HepG2 (cell line): ENCODE results near the gene B3GALT6. TPM values are rescaled to one million over a fixed set of nuclear protein-coding genes. Genes with fewer than 3 reads are reported as not detected.

Experiments
- BCL6 ChIP-seq: IDR thresholded peaks from 2 replicates; pipeline ENCODE4 v1.6.1; 2016; ENCODE audit warnings: missing genetic modification reagents, missing compliant biosample characterization
- BRCA1 ChIP-seq: sonication (generic); formaldehyde crosslinking; IDR thresholded peaks from 2 replicates; pipeline ENCODE4 v1.4.0; 2020; ENCODE audit warnings: missing genetic modification reagents
- CBFB ChIP-seq: sonication (generic); formaldehyde crosslinking; IDR thresholded peaks from 2 replicates; pipeline ENCODE4 v1.4.0; 2020; ENCODE audit warnings: missing genetic modification reagents
- CBX5 ChIP-seq: sonication (generic); formaldehyde crosslinking; IDR thresholded peaks from 2 replicates; pipeline ENCODE4 v1.4.0; 2020; ENCODE audit warnings: missing genetic modification reagents, borderline replicate concordance
- CREB1 ChIP-seq, 2 experiments: fragments of 450-650 bp in 1 of 2; IDR thresholded peaks; 2 replicates each; pipeline ENCODE4 v1.6.1; 2016 to 2017; ENCODE audit warnings: control low read depth in 1 of 2, mild to moderate bottlenecking in 1 of 2, missing compliant biosample characterization in 1 of 2, missing genetic modification characterization in 1 of 2
- ELF1 ChIP-seq: sonication (generic); formaldehyde crosslinking; IDR thresholded peaks from 2 replicates; pipeline ENCODE4 v1.4.0; 2020; ENCODE audit warnings: missing genetic modification reagents
- FOXJ3 ChIP-seq: sonication (generic); formaldehyde crosslinking; IDR thresholded peaks from 2 replicates; pipeline ENCODE4 v1.4.0; 2020; ENCODE audit warnings: missing genetic modification reagents, mild to moderate bottlenecking, borderline replicate concordance
- HDAC1 ChIP-seq: sonication (generic); formaldehyde crosslinking; IDR thresholded peaks from 2 replicates; pipeline ENCODE4 v1.5.1; 2020; ENCODE audit warnings: mild to moderate bottlenecking, missing genetic modification reagents
- HMG20A ChIP-seq: IDR thresholded peaks from 2 replicates; pipeline ENCODE4 v1.6.1; 2016; ENCODE audit warnings: borderline replicate concordance
- MEIS2 ChIP-seq: sonication (generic); formaldehyde crosslinking; IDR thresholded peaks from 2 replicates; pipeline ENCODE4 v1.9.0; 2021; ENCODE audit warnings: mild to moderate bottlenecking, missing genetic modification reagents
- MXI1 ChIP-seq: IDR thresholded peaks from 3 replicates; pipeline ENCODE4 v1.6.1; 2012; ENCODE audit warnings: low read depth, low read length, inconsistent platforms, borderline replicate concordance
- NR1H2 ChIP-seq: sonication (generic); formaldehyde crosslinking; IDR thresholded peaks from 2 replicates; pipeline ENCODE4 v1.8.1; 2022; ENCODE audit warnings: low read depth, missing genetic modification reagents, borderline replicate concordance
- RBAK ChIP-seq: sonication (generic); formaldehyde crosslinking; IDR thresholded peaks from 2 replicates; pipeline ENCODE4 v1.5.1; 2020; ENCODE audit warnings: mild to moderate bottlenecking, missing genetic modification reagents
- SKI ChIP-seq: fragments of 450-650 bp; IDR thresholded peaks from one replicate; pipeline ENCODE4 v1.6.1; 2018; ENCODE audit warnings: mild to moderate bottlenecking; ENCODE audit not compliant: partially characterized antibody
- SP140L ChIP-seq: sonication (generic); formaldehyde crosslinking; IDR thresholded peaks from 2 replicates; pipeline ENCODE4 v1.4.0; 2020; ENCODE audit warnings: missing genetic modification reagents, borderline replicate concordance
- XRCC5 ChIP-seq: fragments of 200-400 bp; formaldehyde crosslinking; optimal IDR thresholded peaks from 2 replicates; pipeline ENCODE3; 2017; ENCODE audit warnings: mild to moderate bottlenecking, low read length
- ZBTB42 ChIP-seq: sonication (generic); formaldehyde crosslinking; IDR thresholded peaks from 2 replicates; pipeline ENCODE4 v1.5.0; 2020; ENCODE audit warnings: mild to moderate bottlenecking, missing genetic modification reagents
- ZNF224 ChIP-seq: sonication (generic); formaldehyde crosslinking; IDR thresholded peaks from 2 replicates; pipeline ENCODE4 v1.5.0; 2020; ENCODE audit warnings: mild to moderate bottlenecking, missing genetic modification reagents
- ZNF335 ChIP-seq: sonication (generic); formaldehyde crosslinking; IDR thresholded peaks from 2 replicates; pipeline ENCODE4 v1.4.0; 2020; ENCODE audit warnings: missing genetic modification reagents
- ZNF501 ChIP-seq: sonication (generic); formaldehyde crosslinking; IDR thresholded peaks from 2 replicates; pipeline ENCODE4 v1.5.1; 2020; ENCODE audit warnings: mild to moderate bottlenecking, moderate library complexity, missing genetic modification reagents
- ZNF577 ChIP-seq: sonication (generic); formaldehyde crosslinking; IDR thresholded peaks from 2 replicates; pipeline ENCODE4 v1.4.0; 2020; ENCODE audit warnings: mild to moderate bottlenecking, low read depth, missing genetic modification reagents, borderline replicate concordance
- ZNF619 ChIP-seq: sonication (generic); formaldehyde crosslinking; IDR thresholded peaks from 2 replicates; pipeline ENCODE4 v1.4.0; 2020; ENCODE audit warnings: mild to moderate bottlenecking, missing genetic modification reagents
- ZNF788 ChIP-seq: sonication (generic); formaldehyde crosslinking; IDR thresholded peaks from 2 replicates; pipeline ENCODE4 v1.5.0; 2020; ENCODE audit warnings: mild to moderate bottlenecking, missing genetic modification reagents, borderline replicate concordance
- polyA plus RNA-seq, 8 experiments: library from polyadenylated mRNA; depleted of rRNA in 3 of 8; stranded (reverse) in 7 of 8; unstranded in 1 of 8; fragments of >200 nt; fragmentation: Illumina TruSeq in 4 of 8; extraction: Trizol in 4 of 8; gene quantifications; 2 replicates each; pipeline versions ENCODE4 v1.2.1 to v1.2.3, GENCODE V29; 2011 to 2016; ENCODE audit warnings: low read depth in 4 of 8, missing spikeins in 1 of 8, mixed read lengths in 1 of 8; ENCODE audit not compliant: insufficient read depth in 1 of 8
- total RNA-seq, 5 experiments: library from RNA; depleted of rRNA; stranded (reverse); fragments of >200 nt; fragmentation: Illumina TruSeq; extraction: Trizol; gene quantifications; 2 replicates each; pipeline ENCODE4 v1.2.3, GENCODE V29; 2016; ENCODE audit warnings: low read depth in 1 of 5
- TF ChIP-seq, protein P1 (sequence below): IDR thresholded peaks from 2 replicates; pipeline ENCODE4 v1.6.1; 2012; ENCODE audit warnings: inconsistent platforms
- TF ChIP-seq, protein P2 (sequence below): sonication (generic); formaldehyde crosslinking; IDR thresholded peaks from 2 replicates; pipeline ENCODE4 v1.5.0; 2020; ENCODE audit warnings: mild to moderate bottlenecking, low read depth, missing genetic modification reagents, borderline replicate concordance
- TF ChIP-seq, protein P3 (sequence below): sonication (generic); formaldehyde crosslinking; IDR thresholded peaks from 2 replicates; pipeline ENCODE4 v1.5.0; 2020; ENCODE audit warnings: mild to moderate bottlenecking, missing genetic modification reagents, moderate library complexity
- TF ChIP-seq, protein P4 (sequence below): fragments of 450-650 bp; IDR thresholded peaks from 2 replicates; pipeline ENCODE4 v1.6.1; 2016

B3GALT6 gene
- total and polyA plus RNA-seq, 2 of the 13 experiments (the other 11 are each of a cell fraction or from before 2014, with no cell fraction given), result 3.9 to 14.2 TPM

DNA sequence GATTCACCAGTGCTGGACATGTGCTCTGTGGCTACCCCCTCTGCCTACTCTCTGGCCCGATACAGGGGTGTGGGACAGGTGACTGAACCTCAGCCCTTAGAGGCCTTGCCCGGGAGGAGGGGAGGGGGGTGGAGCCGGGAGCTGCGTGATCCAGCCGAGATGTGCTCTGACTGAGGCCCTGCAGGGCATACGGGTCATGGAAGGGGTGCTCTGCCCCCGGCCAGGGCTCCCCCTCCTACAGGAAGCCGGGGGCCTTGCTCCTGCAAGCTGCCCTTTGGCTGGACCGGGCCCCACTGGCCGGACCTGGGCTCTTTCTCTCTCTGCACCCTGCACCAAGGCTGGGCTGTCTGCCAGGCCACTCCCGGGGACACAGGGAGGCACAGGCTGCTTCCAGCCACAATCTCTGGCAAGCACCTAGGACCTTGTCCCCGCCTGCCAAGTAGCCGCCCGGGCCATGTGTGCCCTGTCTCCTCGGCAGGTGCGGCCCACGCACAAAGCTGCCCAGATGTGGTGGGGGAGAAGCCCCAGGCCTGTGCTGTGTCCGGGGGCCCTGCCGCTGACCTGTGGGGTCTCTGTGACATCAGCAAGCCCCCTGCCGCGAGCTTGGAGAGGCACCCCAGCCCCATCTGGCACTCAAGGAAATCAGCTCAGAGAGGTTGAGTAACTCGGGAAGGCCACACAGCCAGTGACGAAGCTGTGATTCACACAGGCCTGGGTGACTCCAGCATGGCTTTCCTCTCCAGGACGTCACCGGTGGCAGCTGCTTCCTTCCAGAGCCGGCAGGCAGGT is 49.7 kb downstream of the B3GALT6 start (continued):
- TF ChIP-seq, protein P1, sequence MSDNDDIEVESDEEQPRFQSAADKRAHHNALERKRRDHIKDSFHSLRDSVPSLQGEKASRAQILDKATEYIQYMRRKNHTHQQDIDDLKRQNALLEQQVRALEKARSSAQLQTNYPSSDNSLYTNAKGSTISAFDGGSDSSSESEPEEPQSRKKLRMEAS, result peak; percentile 29
- TF ChIP-seq SP140L (CRISPR knock-in tag) (no peak), ZNF224 (0 out of 2 replicates have a peak, but pooled peaks have one; percentile 24), CBX5 (CRISPR knock-in tag) (no peak), ZNF619 (CRISPR knock-in tag) (no peak), ZNF335 (CRISPR knock-in tag) (0 out of 2 replicates have a peak, but pooled peaks have one; percentile 57), ZNF577 (CRISPR knock-in tag) (no peak), MEIS2 (CRISPR knock-in tag) (peak; percentile 27), RBAK (CRISPR knock-in tag) (0 out of 2 replicates have a peak, but pooled peaks have one; percentile 33), FOXJ3 (CRISPR knock-in tag) (no peak), CREB1 (IDR thresholded peaks at IDR 0.05) (peak; percentile 60), CREB1 (CRISPR knock-in tag; IDR thresholded peaks at IDR 0.05) (peak; percentile 59), ELF1 (CRISPR knock-in tag) (peak; percentile 54; the same call in 1 of the 2 replicates), MXI1 (0 out of 3 replicates have a peak, but pooled peaks have one; percentile 20), ZNF788 (CRISPR knock-in tag) (peak; percentile 97; the same call in 1 of the 2 replicates), SKI (peak; percentile 11), HMG20A (CRISPR knock-in tag) (0 out of 2 replicates have a peak, but pooled peaks have one; percentile 36), NR1H2 (no peak), ZBTB42 (CRISPR knock-in tag) (0 out of 2 replicates have a peak, but pooled peaks have one; percentile 73), BRCA1 (0 out of 2 replicates have a peak, but pooled peaks have one; percentile 38), BCL6 (CRISPR knock-in tag) (peak; percentile 33; the same call in 1 of the 2 replicates), ZNF501 (CRISPR knock-in tag) (peak; percentile 62; the same call in 1 of the 2 replicates), CBFB (CRISPR knock-in tag) (peak; percentile 58; the same call in 1 of the 2 replicates), XRCC5 (peak; percentile 22), HDAC1 (CRISPR knock-in tag) (peak; percentile 73)
- TF ChIP-seq, protein P2, sequence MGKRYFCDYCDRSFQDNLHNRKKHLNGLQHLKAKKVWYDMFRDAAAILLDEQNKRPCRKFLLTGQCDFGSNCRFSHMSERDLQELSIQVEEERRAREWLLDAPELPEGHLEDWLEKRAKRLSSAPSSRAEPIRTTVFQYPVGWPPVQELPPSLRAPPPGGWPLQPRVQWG (CRISPR knock-in tag), result no peak
- TF ChIP-seq, protein P3, sequence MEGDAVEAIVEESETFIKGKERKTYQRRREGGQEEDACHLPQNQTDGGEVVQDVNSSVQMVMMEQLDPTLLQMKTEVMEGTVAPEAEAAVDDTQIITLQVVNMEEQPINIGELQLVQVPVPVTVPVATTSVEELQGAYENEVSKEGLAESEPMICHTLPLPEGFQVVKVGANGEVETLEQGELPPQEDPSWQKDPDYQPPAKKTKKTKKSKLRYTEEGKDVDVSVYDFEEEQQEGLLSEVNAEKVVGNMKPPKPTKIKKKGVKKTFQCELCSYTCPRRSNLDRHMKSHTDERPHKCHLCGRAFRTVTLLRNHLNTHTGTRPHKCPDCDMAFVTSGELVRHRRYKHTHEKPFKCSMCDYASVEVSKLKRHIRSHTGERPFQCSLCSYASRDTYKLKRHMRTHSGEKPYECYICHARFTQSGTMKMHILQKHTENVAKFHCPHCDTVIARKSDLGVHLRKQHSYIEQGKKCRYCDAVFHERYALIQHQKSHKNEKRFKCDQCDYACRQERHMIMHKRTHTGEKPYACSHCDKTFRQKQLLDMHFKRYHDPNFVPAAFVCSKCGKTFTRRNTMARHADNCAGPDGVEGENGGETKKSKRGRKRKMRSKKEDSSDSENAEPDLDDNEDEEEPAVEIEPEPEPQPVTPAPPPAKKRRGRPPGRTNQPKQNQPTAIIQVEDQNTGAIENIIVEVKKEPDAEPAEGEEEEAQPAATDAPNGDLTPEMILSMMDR, result peak; percentile 29; the same call in 1 of the 2 replicates
- TF ChIP-seq, protein P4, sequence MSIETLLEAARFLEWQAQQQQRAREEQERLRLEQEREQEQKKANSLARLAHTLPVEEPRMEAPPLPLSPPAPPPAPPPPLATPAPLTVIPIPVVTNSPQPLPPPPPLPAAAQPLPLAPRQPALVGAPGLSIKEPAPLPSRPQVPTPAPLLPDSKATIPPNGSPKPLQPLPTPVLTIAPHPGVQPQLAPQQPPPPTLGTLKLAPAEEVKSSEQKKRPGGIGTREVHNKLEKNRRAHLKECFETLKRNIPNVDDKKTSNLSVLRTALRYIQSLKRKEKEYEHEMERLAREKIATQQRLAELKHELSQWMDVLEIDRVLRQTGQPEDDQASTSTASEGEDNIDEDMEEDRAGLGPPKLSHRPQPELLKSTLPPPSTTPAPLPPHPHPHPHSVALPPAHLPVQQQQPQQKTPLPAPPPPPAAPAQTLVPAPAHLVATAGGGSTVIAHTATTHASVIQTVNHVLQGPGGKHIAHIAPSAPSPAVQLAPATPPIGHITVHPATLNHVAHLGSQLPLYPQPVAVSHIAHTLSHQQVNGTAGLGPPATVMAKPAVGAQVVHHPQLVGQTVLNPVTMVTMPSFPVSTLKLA, result 0 out of 2 replicates have a peak, but pooled peaks have one; percentile 40
